H9 (cell line): ENCODE results near the gene DAAM1. TPM values are rescaled to one million over a fixed set of nuclear protein-coding genes. Genes with fewer than 3 reads are reported as not detected.

Source experiments
- DNase-seq: peaks from one replicate; pipeline ENCODE4 v3.0.0-alpha.2; 2017
- H2AFZ ChIP-seq: one replicate; pipeline ENCODE4 v1.6.1; 2013; ENCODE audit warnings: mild to moderate bottlenecking, low read length, control low read depth, moderate library complexity
- H2AK5ac ChIP-seq: 2 replicates; pipeline ENCODE4 v1.6.1; 2013; ENCODE audit warnings: low read length, control low read depth, mixed read lengths; ENCODE audit not compliant: insufficient read length
- H2BK120ac ChIP-seq: one replicate; pipeline ENCODE4 v1.6.1; 2013; ENCODE audit warnings: low read depth, mild to moderate bottlenecking, low read length, control low read depth, inconsistent platforms; ENCODE audit not compliant: poor library complexity, severe bottlenecking
- H2BK12ac ChIP-seq: 2 replicates; pipeline ENCODE4 v1.6.1; 2013; ENCODE audit warnings: low read length, control low read depth, mixed read lengths, low read depth; ENCODE audit not compliant: insufficient read length
- H2BK15ac ChIP-seq: 2 replicates; pipeline ENCODE4 v1.6.1; 2013; ENCODE audit warnings: low read depth, low read length, control low read depth
- H2BK20ac ChIP-seq: one replicate; pipeline ENCODE4 v1.6.1; 2013; ENCODE audit warnings: low read depth, mild to moderate bottlenecking, low read length, control low read depth, inconsistent platforms; ENCODE audit not compliant: poor library complexity, severe bottlenecking
- H2BK5ac ChIP-seq: 2 replicates; pipeline ENCODE4 v1.6.1; 2013; ENCODE audit warnings: low read length, control low read depth, mixed read lengths; ENCODE audit not compliant: insufficient read length
- H3K14ac ChIP-seq: 2 replicates; pipeline ENCODE4 v1.6.1; 2013; ENCODE audit warnings: low read length, control low read depth; ENCODE audit not compliant: insufficient read depth
- H3K18ac ChIP-seq: 2 replicates; pipeline ENCODE4 v1.6.1; 2013; ENCODE audit warnings: low read depth, mild to moderate bottlenecking, mixed read lengths, low read length, control low read depth; ENCODE audit not compliant: insufficient read length
- H3K23ac ChIP-seq: 2 replicates; pipeline ENCODE4 v1.6.1; 2013; ENCODE audit warnings: low read length, control low read depth, mixed read lengths, low read depth; ENCODE audit not compliant: insufficient read length
- H3K23me2 ChIP-seq: 2 replicates; pipeline ENCODE4 v1.6.1; 2013; ENCODE audit warnings: low read depth, mild to moderate bottlenecking, mixed read lengths, low read length, control low read depth; ENCODE audit not compliant: insufficient read length, poor library complexity, severe bottlenecking
- H3K27ac ChIP-seq: 2 replicates; pipeline ENCODE4 v1.5.1; 2013; ENCODE audit warnings: low read length, control low read depth, mixed read lengths, low read depth; ENCODE audit not compliant: insufficient read length
- H3K27me3 ChIP-seq: 2 replicates; pipeline ENCODE4 v1.6.1; 2013; ENCODE audit warnings: low read length, control low read depth, inconsistent platforms; ENCODE audit not compliant: insufficient read depth
- H3K4ac ChIP-seq: 2 replicates; pipeline ENCODE4 v1.6.1; 2013; ENCODE audit warnings: low read depth, mild to moderate bottlenecking, control low read depth, inconsistent platforms, low read length, moderate library complexity
- H3K4me1 ChIP-seq: 2 replicates; pipeline ENCODE4 v1.6.1; 2013; ENCODE audit warnings: low read length, control low read depth, inconsistent platforms; ENCODE audit not compliant: insufficient read depth
- H3K4me2 ChIP-seq: 2 replicates; pipeline ENCODE4 v1.6.1; 2013; ENCODE audit warnings: low read length, control low read depth, mixed read lengths; ENCODE audit not compliant: insufficient read length, insufficient read depth
- H3K56ac ChIP-seq: 2 replicates; pipeline ENCODE4 v1.6.1; 2013; ENCODE audit warnings: low read depth, mild to moderate bottlenecking, mixed read lengths, low read length, control low read depth; ENCODE audit not compliant: insufficient read length
- H3K79me1 ChIP-seq: 2 replicates; pipeline ENCODE4 v1.6.1; 2013; ENCODE audit warnings: low read depth, mild to moderate bottlenecking, moderate library complexity, low read length, control low read depth, inconsistent platforms; ENCODE audit not compliant: insufficient read depth, poor library complexity, severe bottlenecking
- H3K79me2 ChIP-seq: 2 replicates; pipeline ENCODE4 v1.6.1; 2013; ENCODE audit warnings: low read length, control low read depth, inconsistent platforms; ENCODE audit not compliant: insufficient read depth
- H3K9ac ChIP-seq: 2 replicates; pipeline ENCODE4 v1.6.1; 2013; ENCODE audit warnings: low read length, control low read depth, mixed read lengths; ENCODE audit not compliant: insufficient read length; ENCODE audit errors: extremely low read depth
- H3K9me3 ChIP-seq: one replicate; pipeline ENCODE4 v1.6.1; 2013; ENCODE audit warnings: low read depth, low read length, inconsistent platforms; ENCODE audit not compliant: control insufficient read depth
- H3T11ph ChIP-seq: one replicate; pipeline ENCODE4 v1.6.1; 2013; ENCODE audit warnings: mild to moderate bottlenecking, low read length, control low read depth, inconsistent platforms
- H4K20me1 ChIP-seq: one replicate; pipeline ENCODE4 v1.6.1; 2013; ENCODE audit not compliant: control insufficient read depth, insufficient read length, insufficient read depth
- H4K5ac ChIP-seq: 2 replicates; pipeline ENCODE4 v1.6.1; 2013; ENCODE audit warnings: low read depth, mild to moderate bottlenecking, mixed read lengths, low read length, control low read depth; ENCODE audit not compliant: insufficient read length
- H4K8ac ChIP-seq: replicated peaks from 2 replicates; pipeline ENCODE4 v1.6.1; 2013; ENCODE audit warnings: low read length, control low read depth, mixed read lengths, low read depth; ENCODE audit not compliant: insufficient read length
- H4K91ac ChIP-seq: 2 replicates; pipeline ENCODE4 v1.6.1; 2013; ENCODE audit warnings: low read depth, mild to moderate bottlenecking, moderate library complexity, mixed read lengths, low read length, control low read depth; ENCODE audit not compliant: insufficient read length
- H3K27ac Mint-ChIP-seq, 3 experiments: 2 replicates in 2 of 3; 3 replicates in 1 of 3; pipeline ENCODE4 v1.8.0; 2020 to 2021; ENCODE audit warnings: mixed read lengths in 3 of 3, mild to moderate bottlenecking in 1 of 3, moderate library complexity in 1 of 3
- H3K27me3 Mint-ChIP-seq: 2 replicates; pipeline ENCODE4 v1.8.0; 2021; ENCODE audit warnings: low read depth, mild to moderate bottlenecking, moderate library complexity, mixed read lengths
- H3K36me3 Mint-ChIP-seq, 3 experiments: 2 replicates in 2 of 3; 3 replicates in 1 of 3; pipeline ENCODE4 v1.8.0; 2020 to 2021; ENCODE audit warnings: low read depth in 3 of 3, mixed read lengths in 3 of 3; ENCODE audit not compliant: insufficient read depth in 1 of 3
- H3K4me1 Mint-ChIP-seq, 2 experiments: 2 replicates each; pipeline ENCODE4 v1.8.0; 2020; ENCODE audit warnings: mixed read lengths in 2 of 2
- H3K4me3 Mint-ChIP-seq, 2 experiments: 2 replicates in 1 of 2; 3 replicates in 1 of 2; pipeline ENCODE4 v1.8.0; 2020 to 2021; ENCODE audit warnings: mild to moderate bottlenecking in 2 of 2, mixed read lengths in 2 of 2, moderate library complexity in 1 of 2
- H3K9me3 Mint-ChIP-seq, 2 experiments: 2 replicates in 1 of 2; 3 replicates in 1 of 2; pipeline ENCODE4 v1.8.0; 2020; ENCODE audit warnings: mild to moderate bottlenecking in 2 of 2, mixed read lengths in 2 of 2, moderate library complexity in 1 of 2
- CTCF ChIP-seq: fragments of 200-600 bp; sonication (generic); conservative IDR thresholded peaks from 3 replicates; pipeline ENCODE4 v1.8.0; 2021; ENCODE audit warnings: antibody characterized with exemption, mild to moderate bottlenecking
- WGBS: extraction: QIAGEN DNeasy Blood & Tissue Kit; methylation state at CpG from one replicate; pipeline ENCODE4 v1.1.7; 2013; ENCODE audit warnings: missing lambda C conversion rate, low lambda C conversion rate, mixed read lengths; ENCODE audit not compliant: insufficient read length; ENCODE audit errors: extremely low coverage; 5-methylcytosine and 5-hydroxymethylcytosine counted together
- total RNA-seq: library from RNA; stranded (reverse); gene quantifications from 2 replicates; pipeline ENCODE4 v1.2.1, GENCODE V29; 2021

DAAM1 gene
- total RNA-seq, 1 experiment from 2014 or later: 19.5 TPM

- Histone ChIP-seq H3K4ac (no peak overlapping the region), H2BK5ac (no peak overlapping the region), H2BK20ac (no peak overlapping the region), H3K9me3 (no peaks in the 10 kb centered on the region), H4K8ac (no peak overlapping the region), H3K4me2 (no peak overlapping the region), H3K79me2 (no peaks in the 10 kb centered on the region), H2AK5ac (no peak overlapping the region), H2BK12ac (no peak overlapping the region), H3K4me1 (no peaks in the 10 kb centered on the region), H3K9ac (no peak overlapping the region), H3K79me1 (no peaks in the 10 kb centered on the region), H4K91ac (no peak overlapping the region), H3K23ac (no peak overlapping the region), H2BK15ac (no peak overlapping the region), H3K27ac (no peak overlapping the region), H2AFZ (no peak overlapping the region), H3K23me2 (no peaks in the 10 kb centered on the region), H4K20me1 (no peaks in the 10 kb centered on the region), H3K18ac (no peak overlapping the region), H3K27me3 (no peaks in the 10 kb centered on the region), H3T11ph (no peak overlapping the region), H4K5ac (no peak overlapping the region), H3K56ac (no peak overlapping the region), H3K14ac (no peak overlapping the region), H2BK120ac (no peak overlapping the region)
- Mint-ChIP-seq H3K9me3 (no peaks in the 10 kb centered on the region), H3K27ac (no peak overlapping the region), H3K4me1 (0 out of 4 replicates have a peak, but pooled peaks cover 0 to 3% of the 10 kb centered on the region in 2 experiments), H3K27me3 (no peaks in the 10 kb centered on the region), H3K4me3 (no peak overlapping the region), H3K36me3 (no peaks in the 10 kb centered on the region)
- WGBS: no CpG with 5 or more reads among the region's 4 CpGs
- TF ChIP-seq CTCF: no peak
- DNase-seq: no peak
Observed at GRCh38 chr14:59318908-59319307, 130.4 kb downstream of the DAAM1 start.
